HEK293 (cell line): ENCODE data around the gene VGLL4.

Experiments
- BCL11B ChIP-seq: fragments of 450-650 bp; formaldehyde crosslinking; IDR thresholded peaks from 2 replicates; pipeline ENCODE4 v1.5.1; 2016; ENCODE audit warnings: low read depth, missing biosample characterization, missing genetic modification characterization
- HOXD13 ChIP-seq: sonication (generic); formaldehyde crosslinking; IDR thresholded peaks from 2 replicates; pipeline ENCODE4 v1.8.0; 2022; ENCODE audit warnings: missing genetic modification reagents, borderline replicate concordance
- KLF7 ChIP-seq: fragments of 450-650 bp; formaldehyde crosslinking; IDR thresholded peaks from 2 replicates; pipeline ENCODE4 v1.5.1; 2016; ENCODE audit warnings: missing biosample characterization, missing genetic modification characterization, borderline replicate concordance
- KLF9 ChIP-seq: fragments of 450-650 bp; formaldehyde crosslinking; IDR thresholded peaks from 2 replicates; pipeline ENCODE4 v1.5.1; 2016; ENCODE audit warnings: missing biosample characterization, missing genetic modification characterization, low read depth
- REPIN1 ChIP-seq: fragments of 450-650 bp; formaldehyde crosslinking; IDR thresholded peaks from 2 replicates; pipeline ENCODE4 v1.5.1; 2017; ENCODE audit warnings: missing biosample characterization, missing genetic modification characterization, low read depth
- SP7 ChIP-seq: fragments of 450-650 bp; formaldehyde crosslinking; IDR thresholded peaks from 2 replicates; pipeline ENCODE4 v1.5.1; 2016; ENCODE audit warnings: missing biosample characterization, missing genetic modification characterization
- YY1 ChIP-seq: fragments of 450-650 bp; formaldehyde crosslinking; IDR thresholded peaks from 2 replicates; pipeline ENCODE4 v1.5.1; 2018; ENCODE audit warnings: missing biosample characterization, missing genetic modification characterization
- YY2 ChIP-seq: fragments of 450-650 bp; formaldehyde crosslinking; IDR thresholded peaks from 2 replicates; pipeline ENCODE4 v1.5.1; 2016; ENCODE audit warnings: missing biosample characterization, missing genetic modification characterization
- ZEB2 ChIP-seq: fragments of 450-650 bp; formaldehyde crosslinking; IDR thresholded peaks from 2 replicates; pipeline ENCODE4 v1.5.1; 2016; ENCODE audit warnings: missing biosample characterization, missing genetic modification characterization
- ZFHX2 ChIP-seq: fragments of 450-650 bp; formaldehyde crosslinking; conservative IDR thresholded peaks from 2 replicates; pipeline ENCODE4 v1.5.1; 2016; ENCODE audit warnings: missing biosample characterization, missing genetic modification characterization
- ZNF114 ChIP-seq: fragments of 450-650 bp; formaldehyde crosslinking; IDR thresholded peaks from 2 replicates; pipeline ENCODE4 v1.5.0; 2017; ENCODE audit warnings: missing biosample characterization, missing genetic modification characterization
- ZNF174 ChIP-seq: fragments of 450-650 bp; formaldehyde crosslinking; IDR thresholded peaks from 2 replicates; pipeline ENCODE4 v1.5.0; 2017; ENCODE audit warnings: missing biosample characterization, mild to moderate bottlenecking, missing genetic modification characterization
- ZNF184 ChIP-seq: fragments of 450-650 bp; IDR thresholded peaks from 2 replicates; pipeline ENCODE4 v1.5.1; 2018; ENCODE audit warnings: missing biosample characterization, mild to moderate bottlenecking, missing genetic modification characterization
- ZNF19 ChIP-seq: fragments of 450-650 bp; formaldehyde crosslinking; IDR thresholded peaks from 2 replicates; pipeline ENCODE4; 2016; ENCODE audit warnings: missing biosample characterization, missing genetic modification characterization, low read depth
- ZNF202 ChIP-seq: fragments of 450-650 bp; formaldehyde crosslinking; IDR thresholded peaks from 2 replicates; pipeline ENCODE4 v1.5.1; 2016; ENCODE audit warnings: missing biosample characterization, missing genetic modification characterization, borderline replicate concordance
- ZNF274 ChIP-seq, 2 experiments: fragments of 200-500 bp in 1 of 2; fragments of 450-650 bp in 1 of 2; sonication (Bioruptor generic) in 1 of 2; formaldehyde crosslinking in 1 of 2; IDR thresholded peaks; 2 replicates each; pipeline versions ENCODE4 v1.5.1 to v1.6.1; 2014 to 2016; ENCODE audit warnings: borderline replicate concordance in 1 of 2, inconsistent platforms in 1 of 2, low read length in 1 of 2, missing biosample characterization in 1 of 2, missing genetic modification characterization in 1 of 2
- ZNF335 ChIP-seq: fragments of 450-650 bp; formaldehyde crosslinking; conservative IDR thresholded peaks from 2 replicates; pipeline ENCODE4 v1.5.1; 2016; ENCODE audit warnings: missing biosample characterization, missing genetic modification characterization
- ZNF350 ChIP-seq: fragments of 450-650 bp; formaldehyde crosslinking; IDR thresholded peaks from 2 replicates; pipeline ENCODE4 v1.5.0; 2017; ENCODE audit warnings: missing biosample characterization, mild to moderate bottlenecking, missing genetic modification characterization
- ZNF391 ChIP-seq: fragments of 450-650 bp; formaldehyde crosslinking; IDR thresholded peaks from 2 replicates; pipeline ENCODE4 v1.5.1; 2016; ENCODE audit warnings: low read depth, missing biosample characterization, missing genetic modification characterization, borderline replicate concordance
- ZNF423 ChIP-seq: fragments of 450-650 bp; formaldehyde crosslinking; IDR thresholded peaks from 2 replicates; pipeline ENCODE4 v1.5.1; 2016; ENCODE audit warnings: missing biosample characterization, missing genetic modification characterization
- ZNF558 ChIP-seq: fragments of 450-650 bp; formaldehyde crosslinking; IDR thresholded peaks from 2 replicates; pipeline ENCODE4 v1.5.1; 2016; ENCODE audit warnings: missing biosample characterization, missing genetic modification characterization
- ZNF560 ChIP-seq: fragments of 450-650 bp; formaldehyde crosslinking; IDR thresholded peaks from 2 replicates; pipeline ENCODE4 v1.5.1; 2017; ENCODE audit warnings: missing biosample characterization, missing genetic modification characterization, borderline replicate concordance
- ZNF596 ChIP-seq: fragments of 450-650 bp; IDR thresholded peaks from 2 replicates; pipeline ENCODE4 v1.5.0; 2018; ENCODE audit warnings: missing biosample characterization, mild to moderate bottlenecking, missing genetic modification characterization, moderate library complexity
- ZNF624 ChIP-seq: fragments of 450-650 bp; formaldehyde crosslinking; IDR thresholded peaks from 2 replicates; pipeline ENCODE4 v1.5.1; 2017; ENCODE audit warnings: missing biosample characterization, missing genetic modification characterization
- ZNF660 ChIP-seq: fragments of 450-650 bp; IDR thresholded peaks from 2 replicates; pipeline ENCODE4 v1.5.1; 2018; ENCODE audit warnings: missing biosample characterization, mild to moderate bottlenecking, missing genetic modification characterization
- ZNF768 ChIP-seq: fragments of 450-650 bp; formaldehyde crosslinking; IDR thresholded peaks from 2 replicates; pipeline ENCODE4 v1.5.1; 2018; ENCODE audit warnings: missing biosample characterization, mild to moderate bottlenecking, missing genetic modification characterization
- ZNF785 ChIP-seq: fragments of 450-650 bp; formaldehyde crosslinking; IDR thresholded peaks from 2 replicates; pipeline ENCODE4 v1.5.1; 2016; ENCODE audit warnings: missing biosample characterization, missing genetic modification characterization
- TF ChIP-seq, protein P1 (sequence below): fragments of 450-650 bp; formaldehyde crosslinking; IDR thresholded peaks from 2 replicates; pipeline ENCODE4 v1.5.0; 2017; ENCODE audit warnings: missing biosample characterization, missing genetic modification characterization, borderline replicate concordance
- TF ChIP-seq, protein P2 (sequence below): fragments of 450-650 bp; formaldehyde crosslinking; IDR thresholded peaks from 2 replicates; pipeline ENCODE4 v1.5.1; 2016; ENCODE audit warnings: missing biosample characterization, missing genetic modification characterization
- TF ChIP-seq, protein P3 (sequence below): fragments of 450-650 bp; formaldehyde crosslinking; IDR thresholded peaks from 2 replicates; pipeline ENCODE4 v1.5.1; 2016; ENCODE audit warnings: missing biosample characterization, missing genetic modification characterization, low read depth
- TF ChIP-seq, protein P4 (sequence below): fragments of 450-650 bp; formaldehyde crosslinking; IDR thresholded peaks from 2 replicates; pipeline ENCODE4; 2016; ENCODE audit warnings: missing biosample characterization, missing genetic modification characterization
- TF ChIP-seq, protein P5 (sequence below): fragments of 450-650 bp; formaldehyde crosslinking; IDR thresholded peaks from 2 replicates; pipeline ENCODE4 v1.5.1; 2016; ENCODE audit warnings: missing biosample characterization, missing genetic modification characterization

The VGLL4 gene

DNA sequence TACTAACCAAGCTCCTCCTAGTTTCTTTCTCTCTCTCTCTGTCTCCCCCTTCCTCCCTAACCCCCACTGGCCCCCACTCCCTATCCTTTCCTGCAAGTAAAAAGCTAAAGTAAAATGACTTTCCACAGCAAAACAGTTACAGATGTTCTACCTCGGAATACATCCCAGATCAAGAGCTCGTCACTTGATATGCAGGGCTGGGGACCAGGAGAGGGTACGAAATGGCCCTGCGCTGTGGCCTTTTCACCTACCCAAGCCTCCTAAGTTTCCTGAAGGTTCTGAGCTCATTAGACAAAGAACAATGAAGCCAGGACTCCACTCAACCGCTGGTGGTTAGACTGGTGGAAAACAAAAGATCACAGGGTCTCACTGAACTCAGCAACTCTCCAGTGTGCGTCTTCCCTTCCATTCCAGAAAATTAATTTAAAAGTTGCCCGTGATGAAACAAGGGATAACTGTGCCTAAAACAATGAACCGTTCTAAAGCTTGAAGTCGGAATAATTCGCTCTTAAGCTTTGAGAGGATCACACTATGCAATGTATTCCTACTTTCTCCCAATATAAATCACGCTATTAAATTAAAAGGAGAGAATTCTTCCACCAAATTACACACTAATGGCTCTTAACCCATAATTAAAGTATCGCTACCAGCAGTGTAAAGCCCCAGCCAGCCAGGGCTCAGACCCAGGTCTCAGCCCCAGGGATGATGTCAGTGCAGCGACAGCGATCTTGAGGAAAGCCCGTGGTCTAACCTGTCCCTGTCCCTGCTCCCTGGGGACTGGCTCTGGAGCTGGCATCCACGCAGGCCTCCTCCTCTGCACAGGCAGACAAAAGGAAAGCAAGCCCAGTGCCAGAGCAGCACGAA lies 5.0 kb downstream of the VGLL4 start (continued):
- TF ChIP-seq ZNF184 (tag by site-specific recombination) (no peak), KLF9 (no peak), ZNF19 (tag by site-specific recombination) (no peak), ZNF174 (no peak), ZNF560 (tag by site-specific recombination) (no peak), ZNF624 (tag by site-specific recombination) (no peak), ZNF335 (tag by site-specific recombination) (no peak), ZNF596 (tag by site-specific recombination) (0 out of 2 replicates have a peak, but pooled peaks have one; percentile 24), YY1 (tag by site-specific recombination) (0 out of 2 replicates have a peak, but pooled peaks have one; percentile 34), YY2 (tag by site-specific recombination) (no peak; the same call in 1 of the 2 replicates), ZEB2 (tag by site-specific recombination) (peak; percentile 48), ZNF350 (tag by site-specific recombination) (no peak), HOXD13 (CRISPR knock-in tag) (no peak), REPIN1 (tag by site-specific recombination) (no peak), ZNF785 (no peak), SP7 (peak; percentile 99), ZNF202 (tag by site-specific recombination) (no peak), ZNF558 (tag by site-specific recombination) (no peak), ZNF391 (tag by site-specific recombination) (no peak), ZNF274 (IDR thresholded peaks at IDR 0.05; ENCODE audit: low read length) (no peak), ZNF274 (tag by site-specific recombination; IDR thresholded peaks at IDR 0.05; ENCODE audit: borderline replicate concordance) (no peak), KLF7 (tag by site-specific recombination) (no peak), BCL11B (no peak), ZNF768 (no peak), ZFHX2 (tag by site-specific recombination) (no peak), ZNF114 (no peak), ZNF423 (tag by site-specific recombination) (no peak), ZNF660 (0 out of 2 replicates have a peak, but pooled peaks have one; percentile 24)
- TF ChIP-seq, protein P1, sequence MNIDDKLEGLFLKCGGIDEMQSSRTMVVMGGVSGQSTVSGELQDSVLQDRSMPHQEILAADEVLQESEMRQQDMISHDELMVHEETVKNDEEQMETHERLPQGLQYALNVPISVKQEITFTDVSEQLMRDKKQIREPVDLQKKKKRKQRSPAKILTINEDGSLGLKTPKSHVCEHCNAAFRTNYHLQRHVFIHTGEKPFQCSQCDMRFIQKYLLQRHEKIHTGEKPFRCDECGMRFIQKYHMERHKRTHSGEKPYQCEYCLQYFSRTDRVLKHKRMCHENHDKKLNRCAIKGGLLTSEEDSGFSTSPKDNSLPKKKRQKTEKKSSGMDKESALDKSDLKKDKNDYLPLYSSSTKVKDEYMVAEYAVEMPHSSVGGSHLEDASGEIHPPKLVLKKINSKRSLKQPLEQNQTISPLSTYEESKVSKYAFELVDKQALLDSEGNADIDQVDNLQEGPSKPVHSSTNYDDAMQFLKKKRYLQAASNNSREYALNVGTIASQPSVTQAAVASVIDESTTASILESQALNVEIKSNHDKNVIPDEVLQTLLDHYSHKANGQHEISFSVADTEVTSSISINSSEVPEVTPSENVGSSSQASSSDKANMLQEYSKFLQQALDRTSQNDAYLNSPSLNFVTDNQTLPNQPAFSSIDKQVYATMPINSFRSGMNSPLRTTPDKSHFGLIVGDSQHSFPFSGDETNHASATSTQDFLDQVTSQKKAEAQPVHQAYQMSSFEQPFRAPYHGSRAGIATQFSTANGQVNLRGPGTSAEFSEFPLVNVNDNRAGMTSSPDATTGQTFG (tag by site-specific recombination), result no peak
- TF ChIP-seq, protein P2, sequence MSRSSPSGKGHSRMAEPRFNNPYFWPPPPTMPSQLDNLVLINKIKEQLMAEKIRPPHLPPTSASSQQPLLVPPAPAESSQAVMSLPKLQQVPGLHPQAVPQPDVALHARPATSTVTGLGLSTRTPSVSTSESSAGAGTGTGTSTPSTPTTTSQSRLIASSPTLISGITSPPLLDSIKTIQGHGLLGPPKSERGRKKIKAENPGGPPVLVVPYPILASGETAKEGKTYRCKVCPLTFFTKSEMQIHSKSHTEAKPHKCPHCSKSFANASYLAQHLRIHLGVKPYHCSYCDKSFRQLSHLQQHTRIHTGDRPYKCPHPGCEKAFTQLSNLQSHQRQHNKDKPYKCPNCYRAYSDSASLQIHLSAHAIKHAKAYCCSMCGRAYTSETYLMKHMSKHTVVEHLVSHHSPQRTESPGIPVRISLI (tag by site-specific recombination), result no peak
- TF ChIP-seq, protein P3, sequence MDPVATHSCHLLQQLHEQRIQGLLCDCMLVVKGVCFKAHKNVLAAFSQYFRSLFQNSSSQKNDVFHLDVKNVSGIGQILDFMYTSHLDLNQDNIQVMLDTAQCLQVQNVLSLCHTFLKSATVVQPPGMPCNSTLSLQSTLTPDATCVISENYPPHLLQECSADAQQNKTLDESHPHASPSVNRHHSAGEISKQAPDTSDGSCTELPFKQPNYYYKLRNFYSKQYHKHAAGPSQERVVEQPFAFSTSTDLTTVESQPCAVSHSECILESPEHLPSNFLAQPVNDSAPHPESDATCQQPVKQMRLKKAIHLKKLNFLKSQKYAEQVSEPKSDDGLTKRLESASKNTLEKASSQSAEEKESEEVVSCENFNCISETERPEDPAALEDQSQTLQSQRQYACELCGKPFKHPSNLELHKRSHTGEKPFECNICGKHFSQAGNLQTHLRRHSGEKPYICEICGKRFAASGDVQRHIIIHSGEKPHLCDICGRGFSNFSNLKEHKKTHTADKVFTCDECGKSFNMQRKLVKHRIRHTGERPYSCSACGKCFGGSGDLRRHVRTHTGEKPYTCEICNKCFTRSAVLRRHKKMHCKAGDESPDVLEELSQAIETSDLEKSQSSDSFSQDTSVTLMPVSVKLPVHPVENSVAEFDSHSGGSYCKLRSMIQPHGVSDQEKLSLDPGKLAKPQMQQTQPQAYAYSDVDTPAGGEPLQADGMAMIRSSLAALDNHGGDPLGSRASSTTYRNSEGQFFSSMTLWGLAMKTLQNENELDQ (tag by site-specific recombination), result no peak
- TF ChIP-seq, protein P4, sequence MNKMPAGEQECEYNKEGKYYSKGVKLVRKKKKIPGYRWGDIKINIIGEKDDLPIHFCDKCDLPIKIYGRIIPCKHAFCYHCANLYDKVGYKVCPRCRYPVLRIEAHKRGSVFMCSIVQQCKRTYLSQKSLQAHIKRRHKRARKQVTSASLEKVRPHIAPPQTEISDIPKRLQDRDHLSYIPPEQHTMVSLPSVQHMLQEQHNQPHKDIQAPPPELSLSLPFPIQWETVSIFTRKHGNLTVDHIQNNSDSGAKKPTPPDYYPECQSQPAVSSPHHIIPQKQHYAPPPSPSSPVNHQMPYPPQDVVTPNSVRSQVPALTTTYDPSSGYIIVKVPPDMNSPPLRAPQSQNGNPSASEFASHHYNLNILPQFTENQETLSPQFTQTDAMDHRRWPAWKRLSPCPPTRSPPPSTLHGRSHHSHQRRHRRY (tag by site-specific recombination), result no peak
- TF ChIP-seq, protein P5, sequence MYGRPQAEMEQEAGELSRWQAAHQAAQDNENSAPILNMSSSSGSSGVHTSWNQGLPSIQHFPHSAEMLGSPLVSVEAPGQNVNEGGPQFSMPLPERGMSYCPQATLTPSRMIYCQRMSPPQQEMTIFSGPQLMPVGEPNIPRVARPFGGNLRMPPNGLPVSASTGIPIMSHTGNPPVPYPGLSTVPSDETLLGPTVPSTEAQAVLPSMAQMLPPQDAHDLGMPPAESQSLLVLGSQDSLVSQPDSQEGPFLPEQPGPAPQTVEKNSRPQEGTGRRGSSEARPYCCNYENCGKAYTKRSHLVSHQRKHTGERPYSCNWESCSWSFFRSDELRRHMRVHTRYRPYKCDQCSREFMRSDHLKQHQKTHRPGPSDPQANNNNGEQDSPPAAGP (tag by site-specific recombination), result no peak
